ENCODE data around the gene TANC1. TPM values are rescaled to one million over a fixed set of nuclear protein-coding genes. Genes with fewer than 3 reads are reported as not detected.

The TANC1 gene
- total and polyA plus RNA-seq, 2 of the 4 experiments (the other 2 are of a cell fraction) = 10.2 to 12.9 TPM

- WGBS, 2 experiments (ENCODE audit: extremely low coverage in 2 of 2, insufficient read length in 1 of 2) = no CpG with 5 or more reads among the region's 2 CpGs
- POLR2A ChIA-PET (ENCODE audit: unreplicated experiment) = no interaction called here
- Histone ChIP-seq H4K8ac (ENCODE audit: low read depth in 2 of 2, low read length in 2 of 2) (no peak overlapping the region), H2BK120ac (ENCODE audit: low read depth, low read length) (no peak overlapping the region), H3K4ac (ENCODE audit: low read depth, low read length) (no peak overlapping the region), H3K4me3 (ENCODE audit: insufficient read depth, low read depth, low read length) (no peak overlapping the region), H3K9me1 (ENCODE audit: insufficient read depth, low read length) (peaks cover 2% of the 10 kb centered on the region; the same call in 1 of the 2 replicates), H2AK9ac (replicated peaks; ENCODE audit: low read depth, low read length, poor library complexity) (no peak overlapping the region), H2AK5ac (ENCODE audit: low read depth, low read length) (no peak overlapping the region), H4K5ac (ENCODE audit: low read depth, low read length) (no peak overlapping the region), H2BK5ac (ENCODE audit: low read depth, low read length, poor library complexity, severe bottlenecking) (no peak overlapping the region), H3K18ac (ENCODE audit: low read depth, low read length) (no peak overlapping the region), H3K36me3 (ENCODE audit: control insufficient read depth, insufficient read depth, low read length) (peaks cover 11% of the 10 kb centered on the region; the same call in 1 of the 2 replicates), H2BK15ac (ENCODE audit: low read depth, low read length) (no peak overlapping the region), H3K9me3 (ENCODE audit: control insufficient read depth, insufficient read depth, low read length) (peaks cover 15% of the 10 kb centered on the region), H3K4me1 (ENCODE audit: control insufficient read depth, insufficient read depth, low read length) (peaks cover 2% of the 10 kb centered on the region; the same call in 1 of the 2 replicates), H2BK20ac (ENCODE audit: low read depth, low read length) (no peak overlapping the region), H3K56ac (ENCODE audit: extremely low read depth, insufficient read depth, low read length) (no peak overlapping the region), H3K27me3 (ENCODE audit: control insufficient read depth, insufficient read depth, low read length) (no peaks in the 10 kb centered on the region), H3K27ac (ENCODE audit: insufficient read depth, low read length) (no peak overlapping the region), H3K9ac (ENCODE audit: low read depth, low read length) (no peak overlapping the region), H3K4me2 (ENCODE audit: low read depth, low read length) (no peak overlapping the region), H2AFZ (replicated peaks; ENCODE audit: low read length, poor library complexity) (no peak overlapping the region), H4K91ac (ENCODE audit: insufficient read depth, low read depth, low read length) (no peak overlapping the region), H3K79me1 (ENCODE audit: low read depth in 1 of 2, low read length in 2 of 2) (peaks cover 24 to 36% of the 10 kb centered on the region in 2 experiments), H4K20me1 (ENCODE audit: insufficient read depth, low read length) (peaks cover 6% of the 10 kb centered on the region; the same call in 1 of the 2 replicates), H3K23ac (ENCODE audit: low read depth, low read length) (no peak overlapping the region), H3K14ac (replicated peaks; ENCODE audit: low read depth, low read length) (no peak overlapping the region)
- in situ Hi-C loops (cut with MboI; ENCODE audit: low sequenced_read_pairs) (no loop called here), intact Hi-C loops (cut with micrococcal nuclease) (no loop called here), dilution Hi-C loops (cut with HindIII; ENCODE audit: low sequenced_read_pairs, unreplicated experiment) (no loop called here)
- BruUV-seq (replicated peaks) = no TSS peak
- TF ChIP-seq BHLHE40 (IDR thresholded peaks at IDR 0.05; ENCODE audit: low read depth, low read length) (no peak), POLR2A (IDR thresholded peaks at IDR 0.05; ENCODE audit: low read depth, low read length) (no peak), FOS (IDR thresholded peaks at IDR 0.05; ENCODE audit: low read depth, low read length) (no peak), RAD21 (IDR thresholded peaks at IDR 0.05; ENCODE audit: low read length) (no peak), USF2 (IDR thresholded peaks at IDR 0.05; ENCODE audit: low read depth, low read length) (no peak), MAZ (IDR thresholded peaks at IDR 0.05; ENCODE audit: borderline replicate concordance, low read depth, low read length) (no peak), SMC3 (IDR thresholded peaks at IDR 0.05; ENCODE audit: low read depth, low read length) (no peak), CHD1 (IDR thresholded peaks at IDR 0.05; ENCODE audit: low read depth, low read length) (no peak), MAFK (IDR thresholded peaks at IDR 0.05; ENCODE audit: low read depth, low read length) (no peak), RFX5 (IDR thresholded peaks at IDR 0.05; ENCODE audit: low read depth, low read length) (no peak), NFE2L2 (IDR thresholded peaks at IDR 0.05; ENCODE audit: low read depth, low read length) (no peak), RCOR1 (IDR thresholded peaks at IDR 0.05; ENCODE audit: insufficient replicate concordance, low read length) (no peak), CEBPB (IDR thresholded peaks at IDR 0.05; ENCODE audit: low read depth, low read length) (no peak), MXI1 (IDR thresholded peaks at IDR 0.05; ENCODE audit: borderline replicate concordance, low read depth, low read length) (no peak)
- TF ChIP-seq, protein P1, sequence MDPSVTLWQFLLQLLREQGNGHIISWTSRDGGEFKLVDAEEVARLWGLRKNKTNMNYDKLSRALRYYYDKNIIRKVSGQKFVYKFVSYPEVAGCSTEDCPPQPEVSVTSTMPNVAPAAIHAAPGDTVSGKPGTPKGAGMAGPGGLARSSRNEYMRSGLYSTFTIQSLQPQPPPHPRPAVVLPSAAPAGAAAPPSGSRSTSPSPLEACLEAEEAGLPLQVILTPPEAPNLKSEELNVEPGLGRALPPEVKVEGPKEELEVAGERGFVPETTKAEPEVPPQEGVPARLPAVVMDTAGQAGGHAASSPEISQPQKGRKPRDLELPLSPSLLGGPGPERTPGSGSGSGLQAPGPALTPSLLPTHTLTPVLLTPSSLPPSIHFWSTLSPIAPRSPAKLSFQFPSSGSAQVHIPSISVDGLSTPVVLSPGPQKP (IDR thresholded peaks at IDR 0.05; ENCODE audit: borderline replicate concordance, low read depth, low read length) = no peak
- TF ChIP-seq, protein P2, sequence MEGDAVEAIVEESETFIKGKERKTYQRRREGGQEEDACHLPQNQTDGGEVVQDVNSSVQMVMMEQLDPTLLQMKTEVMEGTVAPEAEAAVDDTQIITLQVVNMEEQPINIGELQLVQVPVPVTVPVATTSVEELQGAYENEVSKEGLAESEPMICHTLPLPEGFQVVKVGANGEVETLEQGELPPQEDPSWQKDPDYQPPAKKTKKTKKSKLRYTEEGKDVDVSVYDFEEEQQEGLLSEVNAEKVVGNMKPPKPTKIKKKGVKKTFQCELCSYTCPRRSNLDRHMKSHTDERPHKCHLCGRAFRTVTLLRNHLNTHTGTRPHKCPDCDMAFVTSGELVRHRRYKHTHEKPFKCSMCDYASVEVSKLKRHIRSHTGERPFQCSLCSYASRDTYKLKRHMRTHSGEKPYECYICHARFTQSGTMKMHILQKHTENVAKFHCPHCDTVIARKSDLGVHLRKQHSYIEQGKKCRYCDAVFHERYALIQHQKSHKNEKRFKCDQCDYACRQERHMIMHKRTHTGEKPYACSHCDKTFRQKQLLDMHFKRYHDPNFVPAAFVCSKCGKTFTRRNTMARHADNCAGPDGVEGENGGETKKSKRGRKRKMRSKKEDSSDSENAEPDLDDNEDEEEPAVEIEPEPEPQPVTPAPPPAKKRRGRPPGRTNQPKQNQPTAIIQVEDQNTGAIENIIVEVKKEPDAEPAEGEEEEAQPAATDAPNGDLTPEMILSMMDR (conservative IDR thresholded peaks at IDR 0.05; ENCODE audit: low read depth, low read length) = no peak
- ATAC-seq (ENCODE audit: low read depth) = no peak
- CTCF ChIA-PET = no interaction called here
- DNase-seq = no peak
Observed at GRCh38 chr2:159015174-159015573, 46.7 kb downstream of the TANC1 start.

All from IMR-90 (cell line).